WTC11 (cell line): ENCODE measurements around the gene C1orf167.

Experiments
- ATF3 ChIP-seq: sonication (generic); formaldehyde crosslinking; conservative IDR thresholded peaks from 2 replicates; pipeline ENCODE4 v1.8.1; 2022; ENCODE audit warnings: mild to moderate bottlenecking, missing genetic modification reagents
- ESRRA ChIP-seq: sonication (generic); formaldehyde crosslinking; IDR thresholded peaks from 2 replicates; pipeline ENCODE4 v1.8.1; 2022; ENCODE audit warnings: mild to moderate bottlenecking, missing genetic modification reagents, borderline replicate concordance
- NFATC4 ChIP-seq: fragments of 250-450 bp; sonication (Bioruptor Pico); IDR thresholded peaks from 2 replicates; pipeline ENCODE4 v1.9.0; 2021; ENCODE audit warnings: mild to moderate bottlenecking
- TCF7 ChIP-seq: sonication (generic); formaldehyde crosslinking; IDR thresholded peaks from 2 replicates; pipeline ENCODE4 v1.8.0; 2022; ENCODE audit warnings: mild to moderate bottlenecking, low read depth, missing genetic modification reagents, moderate library complexity
- TF ChIP-seq, protein P1 (sequence below): sonication (generic); formaldehyde crosslinking; IDR thresholded peaks from 2 replicates; pipeline ENCODE4 v1.8.0; 2022; ENCODE audit warnings: mild to moderate bottlenecking, missing genetic modification reagents
- TF ChIP-seq, protein P2 (sequence below): fragments of 200-600 bp; IDR thresholded peaks from 2 replicates; pipeline ENCODE4 v1.8.0; 2022; ENCODE audit warnings: antibody characterized with exemption

GRCh38 chr1:11727119-11727518 lies 34.9 kb upstream of the C1orf167 start:
- TF ChIP-seq ATF3 (CRISPR knock-in tag) (no peak), ESRRA (CRISPR knock-in tag) (no peak), TCF7 (CRISPR knock-in tag) (no peak), NFATC4 (CRISPR knock-in tag) (no peak)
- TF ChIP-seq, protein P1, sequence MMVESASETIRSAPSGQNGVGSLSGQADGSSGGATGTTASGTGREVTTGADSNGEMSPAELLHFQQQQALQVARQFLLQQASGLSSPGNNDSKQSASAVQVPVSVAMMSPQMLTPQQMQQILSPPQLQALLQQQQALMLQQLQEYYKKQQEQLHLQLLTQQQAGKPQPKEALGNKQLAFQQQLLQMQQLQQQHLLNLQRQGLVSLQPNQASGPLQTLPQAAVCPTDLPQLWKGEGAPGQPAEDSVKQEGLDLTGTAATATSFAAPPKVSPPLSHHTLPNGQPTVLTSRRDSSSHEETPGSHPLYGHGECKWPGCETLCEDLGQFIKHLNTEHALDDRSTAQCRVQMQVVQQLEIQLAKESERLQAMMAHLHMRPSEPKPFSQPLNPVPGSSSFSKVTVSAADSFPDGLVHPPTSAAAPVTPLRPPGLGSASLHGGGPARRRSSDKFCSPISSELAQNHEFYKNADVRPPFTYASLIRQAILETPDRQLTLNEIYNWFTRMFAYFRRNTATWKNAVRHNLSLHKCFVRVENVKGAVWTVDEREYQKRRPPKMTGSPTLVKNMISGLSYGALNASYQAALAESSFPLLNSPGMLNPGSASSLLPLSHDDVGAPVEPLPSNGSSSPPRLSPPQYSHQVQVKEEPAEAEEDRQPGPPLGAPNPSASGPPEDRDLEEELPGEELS (CRISPR knock-in tag): no peak
- TF ChIP-seq, protein P2, sequence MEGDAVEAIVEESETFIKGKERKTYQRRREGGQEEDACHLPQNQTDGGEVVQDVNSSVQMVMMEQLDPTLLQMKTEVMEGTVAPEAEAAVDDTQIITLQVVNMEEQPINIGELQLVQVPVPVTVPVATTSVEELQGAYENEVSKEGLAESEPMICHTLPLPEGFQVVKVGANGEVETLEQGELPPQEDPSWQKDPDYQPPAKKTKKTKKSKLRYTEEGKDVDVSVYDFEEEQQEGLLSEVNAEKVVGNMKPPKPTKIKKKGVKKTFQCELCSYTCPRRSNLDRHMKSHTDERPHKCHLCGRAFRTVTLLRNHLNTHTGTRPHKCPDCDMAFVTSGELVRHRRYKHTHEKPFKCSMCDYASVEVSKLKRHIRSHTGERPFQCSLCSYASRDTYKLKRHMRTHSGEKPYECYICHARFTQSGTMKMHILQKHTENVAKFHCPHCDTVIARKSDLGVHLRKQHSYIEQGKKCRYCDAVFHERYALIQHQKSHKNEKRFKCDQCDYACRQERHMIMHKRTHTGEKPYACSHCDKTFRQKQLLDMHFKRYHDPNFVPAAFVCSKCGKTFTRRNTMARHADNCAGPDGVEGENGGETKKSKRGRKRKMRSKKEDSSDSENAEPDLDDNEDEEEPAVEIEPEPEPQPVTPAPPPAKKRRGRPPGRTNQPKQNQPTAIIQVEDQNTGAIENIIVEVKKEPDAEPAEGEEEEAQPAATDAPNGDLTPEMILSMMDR: no peak
